ENCODE results near the gene HAUS7. TPM values are rescaled to one million over a fixed set of nuclear protein-coding genes. Genes with fewer than 3 reads are reported as not detected.

The HAUS7 gene
- total RNA-seq (19.1 and 19.8 TPM in 2 replicates), polyA plus RNA-seq (12.9 and 22.6 TPM in 2 replicates)

DNA sequence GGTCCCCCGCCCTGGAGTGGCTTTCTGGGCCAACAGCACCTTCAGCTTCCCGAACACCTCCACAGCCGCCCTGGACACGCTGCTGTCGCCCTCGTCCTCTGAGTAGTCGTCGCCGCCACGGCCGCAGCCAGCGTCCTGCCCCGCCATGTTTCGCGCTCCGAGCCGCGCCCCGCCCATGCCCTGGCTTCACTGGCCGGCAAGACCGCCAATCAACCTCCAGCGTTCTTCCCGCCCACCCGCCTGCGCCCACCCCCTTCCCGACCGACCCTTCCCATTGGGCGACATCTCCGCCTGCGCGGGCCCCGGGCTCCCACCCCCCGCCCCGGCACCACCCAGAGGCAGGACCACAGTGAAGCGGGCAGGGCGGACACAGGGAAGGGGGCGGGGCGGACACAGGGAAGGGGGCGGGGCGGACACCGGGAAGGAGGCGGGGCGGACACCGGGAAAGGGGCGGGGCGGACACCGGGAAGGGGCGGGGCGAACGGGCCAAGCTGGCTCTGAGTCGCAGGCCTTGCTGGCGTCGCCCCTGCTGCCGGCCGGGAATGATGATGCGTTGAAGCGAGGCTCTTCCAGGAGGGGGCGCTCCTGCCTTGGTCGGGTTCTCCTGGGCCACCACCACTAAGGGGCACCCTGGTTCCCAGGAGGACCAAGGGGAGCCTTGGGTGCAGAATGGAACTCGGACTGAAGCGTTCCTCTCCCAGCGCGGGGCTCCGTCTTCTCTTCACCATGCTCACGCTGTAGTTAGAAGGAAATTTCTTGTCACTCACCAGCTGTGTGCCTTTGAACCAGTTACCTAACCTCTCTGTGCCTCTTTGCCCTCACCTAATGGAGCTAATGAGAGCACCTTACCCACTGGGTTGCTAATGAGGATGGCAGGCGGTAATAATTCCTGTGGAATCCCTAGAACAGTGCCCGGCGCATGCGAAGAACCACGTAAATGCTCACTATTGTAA is at the start of gene HAUS7:
TSS of gene HAUS7 (minus strand) at position 166 of the 953 bp plus-strand sequence. CDS start at position 147, 19 bp downstream.
- Histone ChIP-seq H3K27ac (no peak within 1 kb of the TSS), H3K9me3 (ENCODE audit: low read depth) (no peaks in the 10 kb centered on the region), H3K4me1 (ENCODE audit: low read depth) (no peaks in the 10 kb centered on the region), H3K36me3 (no peaks in the 10 kb centered on the region), H3K4me3 (peak within 1 kb of the TSS; percentile 45), H3K27me3 (no peaks in the 10 kb centered on the region)
- DNase-seq (ENCODE audit: low read depth in 1 of 2, low spot score in 1 of 2) = peak; percentile 87 to 95
- TF ChIP-seq, protein P1, sequence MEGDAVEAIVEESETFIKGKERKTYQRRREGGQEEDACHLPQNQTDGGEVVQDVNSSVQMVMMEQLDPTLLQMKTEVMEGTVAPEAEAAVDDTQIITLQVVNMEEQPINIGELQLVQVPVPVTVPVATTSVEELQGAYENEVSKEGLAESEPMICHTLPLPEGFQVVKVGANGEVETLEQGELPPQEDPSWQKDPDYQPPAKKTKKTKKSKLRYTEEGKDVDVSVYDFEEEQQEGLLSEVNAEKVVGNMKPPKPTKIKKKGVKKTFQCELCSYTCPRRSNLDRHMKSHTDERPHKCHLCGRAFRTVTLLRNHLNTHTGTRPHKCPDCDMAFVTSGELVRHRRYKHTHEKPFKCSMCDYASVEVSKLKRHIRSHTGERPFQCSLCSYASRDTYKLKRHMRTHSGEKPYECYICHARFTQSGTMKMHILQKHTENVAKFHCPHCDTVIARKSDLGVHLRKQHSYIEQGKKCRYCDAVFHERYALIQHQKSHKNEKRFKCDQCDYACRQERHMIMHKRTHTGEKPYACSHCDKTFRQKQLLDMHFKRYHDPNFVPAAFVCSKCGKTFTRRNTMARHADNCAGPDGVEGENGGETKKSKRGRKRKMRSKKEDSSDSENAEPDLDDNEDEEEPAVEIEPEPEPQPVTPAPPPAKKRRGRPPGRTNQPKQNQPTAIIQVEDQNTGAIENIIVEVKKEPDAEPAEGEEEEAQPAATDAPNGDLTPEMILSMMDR (IDR thresholded peaks at IDR 0.05; ENCODE audit: low read depth, low read length) = peak; percentile 66

GRCh38 chrX:153519569-153520286 is 49.4 kb upstream of the HAUS7 start:
- no peaks in the 10 kb centered on the region for H3K36me3 ChIP-seq
- no peak for DNase-seq (ENCODE audit: low read depth in 1 of 2, low spot score in 1 of 2)
- no peak overlapping the region for H3K27ac ChIP-seq
- H3K4me3 ChIP-seq = no peak overlapping the region
- TF ChIP-seq, protein P1 (IDR thresholded peaks at IDR 0.05; ENCODE audit: low read depth, low read length) = no peak
- no peaks in the 10 kb centered on the region for H3K4me1 ChIP-seq (ENCODE audit: low read depth)
- H3K27me3 ChIP-seq = peaks cover 57% of the 10 kb centered on the region
- H3K9me3 ChIP-seq (ENCODE audit: low read depth) = no peaks in the 10 kb centered on the region

DNA sequence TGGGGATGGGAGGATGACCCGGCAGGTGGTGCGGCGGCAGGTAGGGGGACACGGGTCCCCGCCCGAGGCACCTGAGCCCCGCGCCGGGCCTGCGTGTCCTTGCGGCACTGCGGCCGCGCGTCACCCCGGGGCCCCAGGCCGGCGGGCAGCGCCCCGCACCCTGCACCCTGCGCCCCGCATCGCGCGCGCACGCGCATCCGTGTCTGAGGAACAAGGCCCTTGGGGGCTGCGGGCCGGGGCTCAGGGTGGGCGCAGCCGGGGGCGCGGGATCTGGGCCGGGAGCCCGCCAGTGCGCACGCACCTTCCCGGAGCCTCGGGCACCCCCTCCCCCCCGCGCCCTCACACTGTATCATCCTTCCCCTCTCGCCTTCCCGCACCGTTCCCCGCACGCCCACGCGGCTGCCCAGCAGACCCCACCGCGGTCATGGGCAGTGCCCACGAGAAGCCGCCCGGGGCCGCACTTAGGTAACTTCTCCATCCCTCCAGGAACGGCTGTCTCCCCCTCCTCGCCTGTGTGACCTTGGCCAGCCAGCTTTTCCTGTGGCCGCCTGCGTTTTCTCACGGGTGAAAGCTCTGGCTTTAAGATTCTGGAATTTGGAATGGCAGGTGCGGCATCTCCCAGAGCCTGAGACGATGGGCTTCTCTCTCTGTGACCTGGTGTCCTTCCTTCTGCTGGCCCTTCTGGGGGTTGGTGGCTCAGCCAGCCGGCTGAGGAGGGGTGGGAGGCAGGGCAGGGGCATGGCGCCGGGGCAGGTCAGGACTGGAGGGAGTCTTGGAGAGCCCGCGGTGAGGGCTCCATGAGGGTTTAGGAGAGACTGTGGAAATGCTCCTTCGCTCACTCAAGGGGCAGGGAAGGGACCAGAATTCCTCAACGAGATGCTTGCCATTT is 47.8 kb upstream of the HAUS7 start:
- TF ChIP-seq, protein P1 (IDR thresholded peaks at IDR 0.05; ENCODE audit: low read depth, low read length) = no peak
- no peaks in the 10 kb centered on the region for H3K9me3 ChIP-seq (ENCODE audit: low read depth)
- H3K4me1 ChIP-seq (ENCODE audit: low read depth) = no peaks in the 10 kb centered on the region
- DNase-seq (ENCODE audit: low read depth in 1 of 2, low spot score in 1 of 2) = no peak
- no peak overlapping the region for H3K27ac ChIP-seq
- peak overlapping the region; percentile 8 for H3K4me3 ChIP-seq
- H3K36me3 ChIP-seq = no peaks in the 10 kb centered on the region
- H3K27me3 ChIP-seq = peaks cover 57% of the 10 kb centered on the region

DNA sequence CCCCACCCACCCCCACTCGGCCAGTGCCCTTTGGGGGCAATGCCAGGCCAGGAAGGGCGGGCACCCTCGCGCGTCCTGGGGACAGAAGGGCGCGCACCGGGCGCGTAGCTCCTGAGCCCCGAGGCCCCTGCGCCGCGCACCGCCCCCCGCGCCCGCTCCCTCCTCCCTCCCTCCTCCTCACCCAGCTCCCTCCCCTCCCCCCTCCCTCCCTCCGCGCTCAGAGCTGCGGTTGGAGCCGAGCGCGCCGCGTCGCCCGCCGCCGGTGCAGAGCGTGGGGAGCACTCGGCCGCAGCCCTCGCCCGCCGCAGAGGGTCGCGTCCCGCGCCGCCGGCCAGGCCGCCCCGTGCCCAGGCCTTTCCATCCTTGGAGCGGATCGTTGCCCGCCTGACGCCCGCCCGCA is 47.0 kb upstream of the HAUS7 start, which contains the start of gene ATP2B3:
TSS of gene ATP2B3 (plus strand) at position 220 of the 400 bp plus-strand sequence. CDS start 18,606 bp downstream, outside the sequence.
- TF ChIP-seq, protein P1 (IDR thresholded peaks at IDR 0.05; ENCODE audit: low read depth, low read length) = no peak
- peaks cover 57% of the 10 kb centered on the region for H3K27me3 ChIP-seq

DNA sequence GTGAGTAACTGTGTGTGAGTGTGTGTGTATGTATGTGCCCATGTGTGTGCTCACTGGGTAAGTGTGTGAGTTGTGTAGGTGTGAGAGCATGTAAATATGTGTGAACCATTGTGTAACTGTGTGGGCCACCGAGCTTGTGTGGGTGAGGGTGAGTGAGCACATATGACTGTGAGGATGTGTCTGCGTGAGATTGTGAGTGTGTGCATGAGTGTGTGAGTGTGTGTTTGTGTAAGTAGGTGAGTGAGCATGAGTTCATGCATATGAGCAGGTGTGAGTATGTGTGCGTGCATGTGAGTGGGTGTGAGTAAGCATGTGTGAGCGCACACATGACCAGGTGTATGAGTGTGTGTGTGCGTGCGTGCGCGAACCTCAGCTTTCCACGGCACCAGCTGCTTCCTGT is 45.7 kb upstream of the HAUS7 start:
- no peak for DNase-seq (ENCODE audit: low read depth in 1 of 2, low spot score in 1 of 2)
- Histone ChIP-seq H3K9me3 (ENCODE audit: low read depth) (no peaks in the 10 kb centered on the region), H3K27ac (no peak overlapping the region), H3K4me1 (ENCODE audit: low read depth) (no peaks in the 10 kb centered on the region), H3K36me3 (no peaks in the 10 kb centered on the region), H3K4me3 (no peak overlapping the region), H3K27me3 (peaks cover 57% of the 10 kb centered on the region)
- TF ChIP-seq, protein P1 (IDR thresholded peaks at IDR 0.05; ENCODE audit: low read depth, low read length) = no peak

More for the DNA sequence above, 47.0 kb upstream of the HAUS7 start, which contains the start of gene ATP2B3:
- DNase-seq (ENCODE audit: low read depth in 1 of 2, low spot score in 1 of 2) = no peak
- no peak within 1 kb of the TSS for H3K27ac ChIP-seq
- H3K9me3 ChIP-seq (ENCODE audit: low read depth) = no peaks in the 10 kb centered on the region
- H3K4me3 ChIP-seq = peak within 1 kb of the TSS; percentile 8
- no peaks in the 10 kb centered on the region for H3K4me1 ChIP-seq (ENCODE audit: low read depth)
- no peaks in the 10 kb centered on the region for H3K36me3 ChIP-seq
